PC-3 (cell line): ENCODE data around the gene AUTS2. TPM values are rescaled to one million over a fixed set of nuclear protein-coding genes. Genes with fewer than 3 reads are reported as not detected.

ENCODE experiments used
- ATAC-seq: fragments of 200-7000 bp; cut with Tn5 transposase; 2 replicates; pipeline ENCODE4 v1.9.1; 2020; ENCODE audit warnings: mild to moderate bottlenecking, moderate library complexity
- BruUV-seq: library from RNA; stranded (reverse); fragments of 400-500 nt; replicated peaks from 2 replicates; lab custom pipeline; 2021; lab: Mats Ljungman, UMichigan
- CTCF ChIA-PET: fragments of 300-600 bp; sonication (Branson Sonifier 250); formaldehyde crosslinking; loops from one replicate; lab custom pipeline; 2022; ENCODE audit warnings: antibody characterized with exemption; lab: Charles Lee
- POLR2A ChIA-PET: fragments of 300-600 bp; sonication (Branson Sonifier 250); formaldehyde crosslinking; loops from one replicate; lab custom pipeline; 2022; ENCODE audit warnings: antibody characterized with exemption; ENCODE audit not compliant: unreplicated experiment; lab: Charles Lee
- DNase-seq: peaks from one replicate; pipeline ENCODE4 v3.0.0-alpha.2; 2015
- H2AFZ ChIP-seq: fragments of 300-600 bp; sonication (generic); 2 replicates; pipeline ENCODE4 v1.6.0; 2016; ENCODE audit warnings: antibody characterized with exemption, low read length
- H3F3A ChIP-seq: fragments of 300-600 bp; sonication (generic); one replicate; pipeline ENCODE4 v1.6.0; 2017; ENCODE audit warnings: antibody characterized with exemption, low read length, control low read depth, mild to moderate bottlenecking; ENCODE audit not compliant: unreplicated experiment
- H3K27ac ChIP-seq: fragments of 300-600 bp; sonication (generic); 2 replicates; pipeline ENCODE4 v1.5.1; 2016; ENCODE audit warnings: mild to moderate bottlenecking, low read length
- H3K27me3 ChIP-seq: fragments of 300-600 bp; sonication (generic); 2 replicates; pipeline ENCODE4 v1.6.1; 2016; ENCODE audit warnings: low read length, mixed read lengths
- H3K36me3 ChIP-seq: fragments of 300-600 bp; sonication (generic); 2 replicates; pipeline ENCODE4 v1.6.1; 2016; ENCODE audit warnings: low read depth, mixed run types, low read length, mixed read lengths
- H3K4me1 ChIP-seq: fragments of 300-600 bp; sonication (generic); 2 replicates; pipeline ENCODE4 v1.5.1; 2016; ENCODE audit warnings: low read length; ENCODE audit not compliant: insufficient read depth
- H3K4me2 ChIP-seq: fragments of 300-600 bp; sonication (generic); 2 replicates; pipeline ENCODE4 v1.6.0; 2016; ENCODE audit warnings: low read length
- H3K4me3 ChIP-seq: fragments of 300-600 bp; sonication (generic); 2 replicates; pipeline ENCODE4 v1.5.1; 2016; ENCODE audit warnings: mild to moderate bottlenecking, low read length, mixed read lengths
- H3K79me2 ChIP-seq: fragments of 300-600 bp; sonication (generic); 2 replicates; pipeline ENCODE4 v1.6.1; 2017; ENCODE audit warnings: low read length, mixed read lengths
- H3K9ac ChIP-seq: fragments of 300-600 bp; sonication (generic); 2 replicates; pipeline ENCODE4 v1.6.0; 2016; ENCODE audit warnings: mild to moderate bottlenecking, low read length
- H3K9me2 ChIP-seq: fragments of 300-600 bp; sonication (generic); replicated peaks from 2 replicates; pipeline ENCODE4 v1.6.1; 2016; ENCODE audit warnings: mixed run types, low read length, mixed read lengths
- H3K9me3 ChIP-seq: fragments of 300-600 bp; sonication (generic); 2 replicates; pipeline ENCODE4 v1.6.1; 2016; ENCODE audit warnings: low read length, mixed read lengths
- H4K20me1 ChIP-seq: fragments of 300-600 bp; sonication (generic); 2 replicates; pipeline ENCODE4 v1.6.1; 2016; ENCODE audit warnings: low read length, mixed read lengths
- CTCF ChIP-seq: fragments of 300-600 bp; sonication (generic); conservative IDR thresholded peaks from 2 replicates; pipeline ENCODE4 v1.5.1; 2017; ENCODE audit warnings: antibody characterized with exemption, low read depth, mild to moderate bottlenecking, low read length
- EZH2 ChIP-seq: fragments of 300-600 bp; sonication (generic); IDR thresholded peaks from one replicate; pipeline ENCODE4 v1.6.1; 2017; ENCODE audit warnings: antibody characterized with exemption, mild to moderate bottlenecking, low read length; ENCODE audit not compliant: unreplicated experiment
- EZH2phosphoT487 ChIP-seq: fragments of 300-600 bp; sonication (generic); IDR thresholded peaks from 2 replicates; pipeline ENCODE4 v1.6.1; 2018; ENCODE audit warnings: mild to moderate bottlenecking, antibody characterized with exemption, low read length, borderline replicate concordance
- intact Hi-C: fragments of 100-400 bp; cut with micrococcal nuclease; formaldehyde crosslinking; loops from 2 replicates; pipeline ENCODE4 v1.9.0; 2023
- total RNA-seq: library from RNA; depleted of rRNA; stranded (reverse); fragments of >200 nt; gene quantifications from 2 replicates; pipeline ENCODE4 v1.2.3, GENCODE V29; 2014

Gene AUTS2
- total RNA-seq, 1 experiment from 2014 or later = not detected

GRCh38 chr7:69588773-69589172 lies 9.5 kb upstream of the AUTS2 start:
- Histone ChIP-seq H3K79me2 (no peaks in the 10 kb centered on the region), H3K4me3 (no peak overlapping the region), H3F3A (no peaks in the 10 kb centered on the region), H4K20me1 (no peaks in the 10 kb centered on the region), H3K4me1 (no peaks in the 10 kb centered on the region), H3K9me3 (no peaks in the 10 kb centered on the region), H3K9ac (no peak overlapping the region), H3K9me2 (no peaks in the 10 kb centered on the region), H2AFZ (no peak overlapping the region), H3K27ac (no peak overlapping the region), H3K4me2 (no peak overlapping the region), H3K27me3 (no peaks in the 10 kb centered on the region), H3K36me3 (no peaks in the 10 kb centered on the region)
- intact Hi-C loops = no loop called here
- TF ChIP-seq EZH2 = no peak
- POLR2A ChIA-PET = no interaction called here
- DNase-seq (no peak), ATAC-seq (no peak)
- BruUV-seq = no TSS peak
- CTCF ChIA-PET = no interaction called here

GRCh38 chr7:69591805-69592204 lies 6.5 kb upstream of the AUTS2 start:
- ATAC-seq = no peak
- Histone ChIP-seq H3K36me3 (no peaks in the 10 kb centered on the region), H3K9me3 (no peaks in the 10 kb centered on the region), H3K27ac (no peak overlapping the region), H3K79me2 (no peaks in the 10 kb centered on the region), H3K9ac (no peak overlapping the region), H4K20me1 (no peaks in the 10 kb centered on the region), H3K4me2 (no peak overlapping the region), H3K4me3 (no peak overlapping the region), H2AFZ (no peak overlapping the region), H3K27me3 (peaks cover 9% of the 10 kb centered on the region; the same call in 1 of the 2 replicates), H3F3A (no peaks in the 10 kb centered on the region), H3K4me1 (no peaks in the 10 kb centered on the region), H3K9me2 (no peaks in the 10 kb centered on the region)
- DNase-seq = no peak
- intact Hi-C loops = no loop called here
- no TSS peak for BruUV-seq
- CTCF ChIA-PET = no interaction called here
- TF ChIP-seq EZH2 = no peak
- no peak for TF ChIP-seq EZH2phosphoT487
- TF ChIP-seq CTCF = no peak
- POLR2A ChIA-PET = no interaction called here

GRCh38 chr7:69593511-69593910 lies 4.8 kb upstream of the AUTS2 start:
- Histone ChIP-seq H2AFZ (no peak overlapping the region), H3K9me3 (no peaks in the 10 kb centered on the region), H3K36me3 (no peaks in the 10 kb centered on the region), H3K4me1 (no peaks in the 10 kb centered on the region), H3K4me3 (no peak overlapping the region), H3K9me2 (no peaks in the 10 kb centered on the region), H3K27ac (no peak overlapping the region), H4K20me1 (no peaks in the 10 kb centered on the region), H3K27me3 (peaks cover 21% of the 10 kb centered on the region), H3K9ac (no peak overlapping the region), H3K79me2 (no peaks in the 10 kb centered on the region), H3F3A (no peaks in the 10 kb centered on the region), H3K4me2 (no peak overlapping the region)
- intact Hi-C loops = no loop called here
- DNase-seq = no peak
- BruUV-seq = no TSS peak
- CTCF ChIA-PET = no interaction called here
- no peak for ATAC-seq
- TF ChIP-seq EZH2 (no peak), CTCF (no peak), EZH2phosphoT487 (no peak)
- POLR2A ChIA-PET = no interaction called here
